GM21515 (cell line): ENCODE measurements around the gene RDH8.

Source experiments
- ATAC-seq: cut with Tn5 transposase; IDR thresholded peaks from one replicate; pipeline ENCODE4 v1.9.1; 2021; ENCODE audit not compliant: unreplicated experiment

Gene RDH8

GRCh38 chr19:10036601-10037071 is 23.4 kb downstream of the RDH8 start:
- no peak for ATAC-seq

DNA sequence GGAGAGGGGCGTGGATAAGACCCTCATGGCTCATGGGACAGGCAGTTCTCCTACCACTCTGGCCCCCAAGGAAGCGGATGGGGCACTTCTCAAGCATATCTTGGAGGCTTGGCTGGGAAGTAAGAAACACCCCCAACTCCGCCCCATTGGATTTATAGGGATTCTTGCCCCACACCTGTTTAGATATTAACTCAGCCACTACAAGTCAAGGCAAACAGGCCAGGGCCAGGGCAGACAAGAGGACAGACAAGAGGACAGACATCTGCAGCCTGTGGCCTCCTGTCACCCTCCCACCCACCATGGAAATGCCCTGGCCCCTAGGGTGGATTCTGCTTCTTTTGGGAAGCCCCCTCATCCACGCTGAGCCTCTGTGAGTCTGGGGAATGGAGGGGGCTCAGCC is 24.1 kb downstream of the RDH8 start:
- no peak for ATAC-seq

- ATAC-seq = no peak
Observed at GRCh38 chr19:10037809-10038208, 24.5 kb downstream of the RDH8 start.

DNA sequence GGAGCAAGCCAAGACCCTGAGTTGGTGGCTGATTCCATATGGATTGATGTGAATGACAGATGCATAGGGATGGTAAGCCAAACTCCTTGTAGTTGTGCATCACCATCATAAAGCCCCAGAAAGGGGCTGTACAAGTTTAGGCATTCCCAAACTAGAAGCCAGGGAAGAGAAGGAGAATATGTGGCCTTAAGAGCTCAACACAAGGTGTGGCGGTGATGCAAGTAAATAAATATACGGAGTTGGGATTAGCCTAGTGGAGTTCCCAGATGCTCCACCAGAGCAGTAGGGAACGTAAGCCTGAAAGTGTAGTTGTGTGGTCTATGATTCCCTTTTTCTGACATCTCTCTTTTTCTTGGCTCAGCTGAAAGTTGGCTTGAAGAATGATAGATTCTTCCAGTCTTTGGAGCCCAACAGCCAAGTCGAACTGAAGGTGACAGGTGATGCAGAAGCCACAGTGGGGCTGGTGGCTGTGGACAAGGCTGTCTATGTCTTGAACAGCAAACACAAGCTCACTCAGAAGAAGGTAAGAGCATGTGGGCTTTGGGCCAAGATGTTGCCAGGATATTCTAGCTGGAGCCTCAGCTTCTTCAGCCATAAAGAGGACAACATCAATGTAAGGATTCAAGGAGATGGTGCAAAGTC is 30.1 kb downstream of the RDH8 start:
- no peak for ATAC-seq

- ATAC-seq = no peak
Observed at GRCh38 chr19:10044390-10044789, 31.1 kb downstream of the RDH8 start.

- ATAC-seq = no peak
Observed at GRCh38 chr19:10045371-10045770, 32.1 kb downstream of the RDH8 start.

DNA sequence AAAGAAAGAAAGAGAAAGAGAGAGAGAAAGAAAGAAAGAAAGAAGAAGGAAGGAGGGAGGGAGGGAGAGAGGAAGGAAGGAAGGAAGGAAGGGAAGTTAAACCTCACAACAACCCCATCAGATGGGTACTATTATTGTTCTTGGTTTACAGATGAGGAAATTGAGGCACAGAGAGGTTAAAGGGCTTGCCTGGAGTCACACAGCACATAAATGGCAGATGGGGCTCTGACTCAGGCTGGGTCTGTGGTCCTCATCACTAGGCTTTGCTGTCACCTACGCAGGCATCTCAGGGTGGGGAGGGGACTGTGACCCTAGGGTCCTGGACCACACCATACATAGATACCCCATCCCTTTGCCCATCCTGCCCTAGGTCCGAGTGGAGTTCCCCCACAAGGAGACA is 36.3 kb downstream of the RDH8 start:
- ATAC-seq = no peak

DNA sequence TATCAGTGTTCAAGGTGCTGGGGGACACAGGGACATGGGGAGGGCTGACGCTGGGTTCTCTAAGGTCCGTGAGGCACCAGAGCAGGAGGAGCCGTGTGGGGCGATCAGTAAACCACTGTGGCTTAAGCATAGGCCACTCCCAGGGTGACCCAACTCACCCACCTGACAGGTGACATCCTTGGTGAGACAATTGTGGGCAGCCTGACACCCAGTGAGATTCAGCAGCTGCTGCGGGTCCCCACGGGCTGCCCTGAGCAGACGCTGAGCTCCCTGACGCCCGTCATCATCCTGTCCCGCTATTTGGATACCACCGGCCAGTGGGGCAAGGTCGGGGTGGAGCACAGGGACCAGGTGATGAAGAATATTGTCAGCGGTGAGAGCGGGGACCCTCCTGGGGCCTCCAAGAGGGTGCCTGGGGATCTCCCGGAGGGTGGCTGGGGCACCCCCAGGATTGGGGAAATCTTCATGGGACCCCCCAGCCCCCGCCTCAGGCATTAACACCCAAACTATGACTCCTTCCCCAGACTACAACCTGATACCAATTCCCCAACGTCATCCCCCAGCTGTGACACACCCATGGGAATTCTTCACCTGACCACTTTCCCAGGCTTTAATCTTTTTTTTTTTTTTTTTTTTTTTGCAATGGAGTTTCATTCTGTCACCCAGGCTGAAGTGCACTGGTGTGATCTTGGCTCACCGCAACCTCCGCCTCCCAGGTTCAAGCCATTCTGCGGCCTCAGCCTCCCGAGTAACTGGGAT is 39.5 kb downstream of the RDH8 start:
- ATAC-seq = no peak

GRCh38 chr19:10061717-10062310 is 48.5 kb downstream of the RDH8 start:
- no peak for ATAC-seq

DNA sequence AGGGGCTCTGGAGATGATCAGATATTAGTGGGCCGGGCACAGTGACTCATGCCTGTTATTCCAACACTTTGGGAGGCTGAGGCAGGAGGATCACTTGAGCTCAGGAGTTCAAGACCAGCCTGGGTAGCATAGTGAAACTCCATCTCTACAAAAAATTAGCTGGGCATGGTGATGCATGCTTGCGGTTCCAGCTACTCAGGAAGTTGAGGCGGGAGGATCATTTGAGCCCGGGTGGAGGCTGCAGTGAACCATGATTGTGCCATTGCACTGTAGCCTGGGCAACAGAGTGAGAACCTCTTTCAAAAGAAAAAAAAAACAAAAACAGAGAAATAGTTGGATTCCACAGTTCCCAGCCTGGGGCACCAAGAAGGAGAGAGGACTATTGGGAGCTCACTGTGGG is 54.9 kb downstream of the RDH8 start:
- ATAC-seq = no peak

GRCh38 chr19:10069046-10069445 is 55.8 kb downstream of the RDH8 start:
- no peak for ATAC-seq

DNA sequence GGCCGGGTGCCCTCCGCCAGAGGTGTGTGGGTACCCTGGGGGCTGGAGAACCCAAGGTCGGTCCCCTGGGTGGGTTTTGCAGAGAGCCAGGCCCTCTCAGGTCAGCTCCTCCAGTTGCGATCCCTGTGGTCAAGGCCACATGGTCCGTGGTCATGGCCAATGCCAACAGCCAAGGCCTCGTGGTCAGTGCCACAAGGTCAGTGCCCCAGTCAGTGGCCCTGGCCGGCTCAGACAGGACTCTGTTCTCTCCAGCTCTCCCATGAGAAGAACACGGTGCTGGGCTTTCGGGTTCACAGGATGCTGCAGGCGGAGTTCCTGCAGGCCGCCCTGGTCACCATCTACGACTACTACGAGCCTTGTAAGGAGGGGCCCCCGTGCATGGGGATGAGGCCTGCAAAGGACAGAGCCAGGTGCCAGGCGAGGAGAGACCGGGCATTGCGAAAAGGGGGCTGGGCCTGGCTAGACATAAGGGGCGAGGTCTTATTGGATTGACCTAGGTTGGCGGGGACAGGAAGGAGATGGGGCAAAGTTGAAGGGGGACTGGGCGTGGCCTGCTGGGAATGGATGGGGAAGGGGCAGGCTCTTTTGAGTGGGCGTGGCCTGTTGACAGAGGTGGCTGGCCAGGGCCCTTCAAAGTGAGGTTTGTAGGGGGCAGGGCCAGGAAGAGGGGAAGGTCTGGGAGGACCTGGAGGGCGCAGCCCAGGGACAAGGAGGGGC is 57.6 kb downstream of the RDH8 start:
- no peak for ATAC-seq
